PC-3 (cell line): ENCODE measurements around the gene MAU2.

Source experiments
- CTCF ChIP-seq: fragments of 300-600 bp; sonication (generic); conservative IDR thresholded peaks from 2 replicates; pipeline ENCODE4 v1.5.1; 2017; ENCODE audit warnings: antibody characterized with exemption, low read depth, mild to moderate bottlenecking, low read length
- EZH2 ChIP-seq: fragments of 300-600 bp; sonication (generic); IDR thresholded peaks from one replicate; pipeline ENCODE4 v1.6.1; 2017; ENCODE audit warnings: antibody characterized with exemption, mild to moderate bottlenecking, low read length; ENCODE audit not compliant: unreplicated experiment
- EZH2phosphoT487 ChIP-seq: fragments of 300-600 bp; sonication (generic); IDR thresholded peaks from 2 replicates; pipeline ENCODE4 v1.6.1; 2018; ENCODE audit warnings: mild to moderate bottlenecking, antibody characterized with exemption, low read length, borderline replicate concordance

GRCh38 chr19:19324059-19324770, 3.6 kb downstream of the MAU2 start:
- TF ChIP-seq CTCF (no peak), EZH2 (no peak), EZH2phosphoT487 (no peak)
